K562 (cell line): ENCODE data around the gene SMC5.

Experiments used
- CEBPB ChIP-seq: fragments of 450-650 bp; IDR thresholded peaks from 2 replicates; pipeline ENCODE4 v1.6.1; 2016; ENCODE audit warnings: missing genetic modification characterization, missing compliant biosample characterization
- ESRRA ChIP-seq: fragments of 450-650 bp; IDR thresholded peaks from 2 replicates; pipeline ENCODE4 v1.6.1; 2014; ENCODE audit warnings: low read depth, mild to moderate bottlenecking, moderate library complexity, borderline replicate concordance
- POLR2G ChIP-seq: fragments of 200-400 bp; formaldehyde crosslinking; IDR thresholded peaks from 2 replicates; pipeline ENCODE4 v1.6.1; 2017; ENCODE audit warnings: low read depth, mild to moderate bottlenecking, antibody characterized with exemption, low read length, moderate library complexity
- TAF15 ChIP-seq: fragments of 200-400 bp; formaldehyde crosslinking; IDR thresholded peaks from 2 replicates; pipeline ENCODE4 v1.6.1; 2017; ENCODE audit warnings: mild to moderate bottlenecking, low read depth, low read length, moderate library complexity
- ZNF143 ChIP-seq: sonication (generic); formaldehyde crosslinking; IDR thresholded peaks from 2 replicates; pipeline ENCODE4 v1.9.0; 2022; ENCODE audit warnings: mild to moderate bottlenecking, missing genetic modification reagents
- TF ChIP-seq, protein P1 (sequence below): fragments of 150-350 bp; conservative IDR thresholded peaks from 2 replicates; pipeline ENCODE4 v1.6.1; 2014; ENCODE audit warnings: low read length
- TF ChIP-seq, protein P2 (sequence below): fragments of 250-450 bp; sonication (Bioruptor Pico); IDR thresholded peaks from 2 replicates; pipeline ENCODE4 v1.8.0; 2022; ENCODE audit warnings: moderate library complexity, mild to moderate bottlenecking, inconsistent platforms
- TF ChIP-seq, protein P3 (sequence below), 2 experiments: fragments of 450-650 bp; IDR thresholded peaks; 2 replicates each; pipeline ENCODE4 v1.6.1; 2018; ENCODE audit warnings: mild to moderate bottlenecking in 2 of 2, low read depth in 1 of 2; ENCODE audit not compliant: partially characterized antibody in 2 of 2

DNA sequence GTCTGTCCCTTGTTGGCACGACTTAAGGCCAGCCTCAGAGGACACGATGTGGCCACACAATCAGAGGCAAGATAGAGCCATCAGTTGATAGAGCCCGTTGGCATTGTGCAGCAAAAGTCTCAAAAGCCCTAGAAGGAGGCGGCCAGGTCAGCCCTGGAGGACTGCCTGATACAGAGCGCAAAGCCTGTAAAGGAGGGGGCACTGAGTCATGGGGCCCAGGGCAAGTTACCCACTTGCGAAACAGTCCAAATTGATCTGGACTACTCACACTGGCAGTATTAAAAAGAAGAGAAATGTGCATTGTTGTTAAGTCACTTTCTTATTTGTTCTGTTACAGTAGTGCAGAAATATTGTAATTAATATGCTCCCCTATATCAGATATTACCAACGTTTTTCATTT lies 104.2 kb downstream of the SMC5 start:
- TF ChIP-seq ESRRA = no peak
- TF ChIP-seq, protein P1, sequence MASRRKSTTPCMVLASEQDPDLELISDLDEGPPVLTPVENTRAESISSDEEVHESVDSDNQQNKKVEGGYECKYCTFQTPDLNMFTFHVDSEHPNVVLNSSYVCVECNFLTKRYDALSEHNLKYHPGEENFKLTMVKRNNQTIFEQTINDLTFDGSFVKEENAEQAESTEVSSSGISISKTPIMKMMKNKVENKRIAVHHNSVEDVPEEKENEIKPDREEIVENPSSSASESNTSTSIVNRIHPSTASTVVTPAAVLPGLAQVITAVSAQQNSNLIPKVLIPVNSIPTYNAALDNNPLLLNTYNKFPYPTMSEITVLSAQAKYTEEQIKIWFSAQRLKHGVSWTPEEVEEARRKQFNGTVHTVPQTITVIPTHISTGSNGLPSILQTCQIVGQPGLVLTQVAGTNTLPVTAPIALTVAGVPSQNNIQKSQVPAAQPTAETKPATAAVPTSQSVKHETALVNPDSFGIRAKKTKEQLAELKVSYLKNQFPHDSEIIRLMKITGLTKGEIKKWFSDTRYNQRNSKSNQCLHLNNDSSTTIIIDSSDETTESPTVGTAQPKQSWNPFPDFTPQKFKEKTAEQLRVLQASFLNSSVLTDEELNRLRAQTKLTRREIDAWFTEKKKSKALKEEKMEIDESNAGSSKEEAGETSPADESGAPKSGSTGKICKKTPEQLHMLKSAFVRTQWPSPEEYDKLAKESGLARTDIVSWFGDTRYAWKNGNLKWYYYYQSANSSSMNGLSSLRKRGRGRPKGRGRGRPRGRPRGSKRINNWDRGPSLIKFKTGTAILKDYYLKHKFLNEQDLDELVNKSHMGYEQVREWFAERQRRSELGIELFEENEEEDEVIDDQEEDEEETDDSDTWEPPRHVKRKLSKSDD = no peak
- TF ChIP-seq ZNF143 = no peak
- TF ChIP-seq, protein P2, sequence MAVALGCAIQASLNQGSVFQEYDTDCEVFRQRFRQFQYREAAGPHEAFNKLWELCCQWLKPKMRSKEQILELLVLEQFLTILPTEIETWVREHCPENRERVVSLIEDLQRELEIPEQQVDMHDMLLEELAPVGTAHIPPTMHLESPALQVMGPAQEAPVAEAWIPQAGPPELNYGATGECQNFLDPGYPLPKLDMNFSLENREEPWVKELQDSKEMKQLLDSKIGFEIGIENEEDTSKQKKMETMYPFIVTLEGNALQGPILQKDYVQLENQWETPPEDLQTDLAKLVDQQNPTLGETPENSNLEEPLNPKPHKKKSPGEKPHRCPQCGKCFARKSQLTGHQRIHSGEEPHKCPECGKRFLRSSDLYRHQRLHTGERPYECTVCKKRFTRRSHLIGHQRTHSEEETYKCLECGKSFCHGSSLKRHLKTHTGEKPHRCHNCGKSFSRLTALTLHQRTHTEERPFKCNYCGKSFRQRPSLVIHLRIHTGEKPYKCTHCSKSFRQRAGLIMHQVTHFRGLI (CRISPR knock-in tag) = no peak
- TF ChIP-seq, protein P3, sequence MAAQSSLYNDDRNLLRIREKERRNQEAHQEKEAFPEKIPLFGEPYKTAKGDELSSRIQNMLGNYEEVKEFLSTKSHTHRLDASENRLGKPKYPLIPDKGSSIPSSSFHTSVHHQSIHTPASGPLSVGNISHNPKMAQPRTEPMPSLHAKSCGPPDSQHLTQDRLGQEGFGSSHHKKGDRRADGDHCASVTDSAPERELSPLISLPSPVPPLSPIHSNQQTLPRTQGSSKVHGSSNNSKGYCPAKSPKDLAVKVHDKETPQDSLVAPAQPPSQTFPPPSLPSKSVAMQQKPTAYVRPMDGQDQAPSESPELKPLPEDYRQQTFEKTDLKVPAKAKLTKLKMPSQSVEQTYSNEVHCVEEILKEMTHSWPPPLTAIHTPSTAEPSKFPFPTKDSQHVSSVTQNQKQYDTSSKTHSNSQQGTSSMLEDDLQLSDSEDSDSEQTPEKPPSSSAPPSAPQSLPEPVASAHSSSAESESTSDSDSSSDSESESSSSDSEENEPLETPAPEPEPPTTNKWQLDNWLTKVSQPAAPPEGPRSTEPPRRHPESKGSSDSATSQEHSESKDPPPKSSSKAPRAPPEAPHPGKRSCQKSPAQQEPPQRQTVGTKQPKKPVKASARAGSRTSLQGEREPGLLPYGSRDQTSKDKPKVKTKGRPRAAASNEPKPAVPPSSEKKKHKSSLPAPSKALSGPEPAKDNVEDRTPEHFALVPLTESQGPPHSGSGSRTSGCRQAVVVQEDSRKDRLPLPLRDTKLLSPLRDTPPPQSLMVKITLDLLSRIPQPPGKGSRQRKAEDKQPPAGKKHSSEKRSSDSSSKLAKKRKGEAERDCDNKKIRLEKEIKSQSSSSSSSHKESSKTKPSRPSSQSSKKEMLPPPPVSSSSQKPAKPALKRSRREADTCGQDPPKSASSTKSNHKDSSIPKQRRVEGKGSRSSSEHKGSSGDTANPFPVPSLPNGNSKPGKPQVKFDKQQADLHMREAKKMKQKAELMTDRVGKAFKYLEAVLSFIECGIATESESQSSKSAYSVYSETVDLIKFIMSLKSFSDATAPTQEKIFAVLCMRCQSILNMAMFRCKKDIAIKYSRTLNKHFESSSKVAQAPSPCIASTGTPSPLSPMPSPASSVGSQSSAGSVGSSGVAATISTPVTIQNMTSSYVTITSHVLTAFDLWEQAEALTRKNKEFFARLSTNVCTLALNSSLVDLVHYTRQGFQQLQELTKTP (IDR thresholded peaks at IDR 0.05; ENCODE audit: low read depth in 1 of 2, partially characterized antibody in 2 of 2) = no peak
- no peak for TF ChIP-seq POLR2G
- TF ChIP-seq CEBPB = no peak
- TF ChIP-seq TAF15 = no peak
